Measurements from ENCODE around the gene FLOT2. TPM values are rescaled to one million over a fixed set of nuclear protein-coding genes. Genes with fewer than 3 reads are reported as not detected.

Gene FLOT2
- total and polyA plus RNA-seq, 10 of the 15 experiments (the other 5 are each of a cell fraction or from before 2014, with no cell fraction given), result 56.8 to 302 (median 149) TPM

DNA sequence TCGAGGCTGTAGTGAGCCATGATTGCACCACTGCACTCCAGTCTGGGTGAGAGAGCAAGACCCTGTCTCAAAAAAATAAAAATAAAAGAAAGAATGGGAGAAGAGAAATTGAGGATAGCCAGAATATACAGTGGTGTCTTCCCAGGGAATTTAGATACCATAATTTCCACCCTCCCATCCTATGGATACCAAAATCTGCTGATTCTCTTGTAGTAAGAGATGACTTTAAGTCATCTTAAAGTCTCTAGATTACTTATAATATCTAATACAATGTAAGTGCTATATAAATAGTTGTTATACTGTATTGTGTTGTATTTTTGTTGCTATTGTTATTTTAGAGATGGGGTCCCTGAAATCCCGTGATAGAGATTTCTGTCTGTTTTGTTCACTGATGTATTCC is 44.2 kb downstream of the FLOT2 start (continued):
- TF ChIP-seq, protein P1, sequence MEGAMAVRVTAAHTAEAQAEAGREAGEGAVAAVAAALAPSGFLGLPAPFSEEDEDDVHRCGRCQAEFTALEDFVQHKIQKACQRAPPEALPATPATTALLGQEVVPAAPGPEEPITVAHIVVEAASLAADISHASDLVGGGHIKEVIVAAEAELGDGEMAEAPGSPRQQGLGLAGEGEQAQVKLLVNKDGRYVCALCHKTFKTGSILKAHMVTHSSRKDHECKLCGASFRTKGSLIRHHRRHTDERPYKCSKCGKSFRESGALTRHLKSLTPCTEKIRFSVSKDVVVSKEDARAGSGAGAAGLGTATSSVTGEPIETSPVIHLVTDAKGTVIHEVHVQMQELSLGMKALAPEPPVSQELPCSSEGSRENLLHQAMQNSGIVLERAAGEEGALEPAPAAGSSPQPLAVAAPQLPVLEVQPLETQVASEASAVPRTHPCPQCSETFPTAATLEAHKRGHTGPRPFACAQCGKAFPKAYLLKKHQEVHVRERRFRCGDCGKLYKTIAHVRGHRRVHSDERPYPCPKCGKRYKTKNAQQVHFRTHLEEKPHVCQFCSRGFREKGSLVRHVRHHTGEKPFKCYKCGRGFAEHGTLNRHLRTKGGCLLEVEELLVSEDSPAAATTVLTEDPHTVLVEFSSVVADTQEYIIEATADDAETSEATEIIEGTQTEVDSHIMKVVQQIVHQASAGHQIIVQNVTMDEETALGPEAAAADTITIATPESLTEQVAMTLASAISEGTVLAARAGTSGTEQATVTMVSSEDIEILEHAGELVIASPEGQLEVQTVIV (IDR thresholded peaks at IDR 0.05; ENCODE audit: borderline replicate concordance, partially characterized antibody), result no peak
- TF ChIP-seq TARDBP (IDR thresholded peaks at IDR 0.05; ENCODE audit: borderline replicate concordance) (no peak), TCF7 (IDR thresholded peaks at IDR 0.05; ENCODE audit: borderline replicate concordance) (no peak), ASH2L (IDR thresholded peaks at IDR 0.05; ENCODE audit: borderline replicate concordance, low read depth) (no peak), MXI1 (IDR thresholded peaks at IDR 0.05; ENCODE audit: low read depth, low read length) (no peak), CTCF (IDR thresholded peaks at IDR 0.05 in 2 of 3, conservative IDR thresholded peaks at IDR 0.05 in 1 of 3; ENCODE audit: control insufficient read depth in 2 of 3, extremely low read depth in 1 of 3, insufficient read depth in 1 of 3, low read depth in 3 of 3, low read length in 3 of 3) (no peak), ZNF207 (IDR thresholded peaks at IDR 0.05; ENCODE audit: borderline replicate concordance) (no peak)
- TF ChIP-seq, protein P2, sequence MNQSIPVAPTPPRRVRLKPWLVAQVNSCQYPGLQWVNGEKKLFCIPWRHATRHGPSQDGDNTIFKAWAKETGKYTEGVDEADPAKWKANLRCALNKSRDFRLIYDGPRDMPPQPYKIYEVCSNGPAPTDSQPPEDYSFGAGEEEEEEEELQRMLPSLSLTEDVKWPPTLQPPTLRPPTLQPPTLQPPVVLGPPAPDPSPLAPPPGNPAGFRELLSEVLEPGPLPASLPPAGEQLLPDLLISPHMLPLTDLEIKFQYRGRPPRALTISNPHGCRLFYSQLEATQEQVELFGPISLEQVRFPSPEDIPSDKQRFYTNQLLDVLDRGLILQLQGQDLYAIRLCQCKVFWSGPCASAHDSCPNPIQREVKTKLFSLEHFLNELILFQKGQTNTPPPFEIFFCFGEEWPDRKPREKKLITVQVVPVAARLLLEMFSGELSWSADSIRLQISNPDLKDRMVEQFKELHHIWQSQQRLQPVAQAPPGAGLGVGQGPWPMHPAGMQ (IDR thresholded peaks at IDR 0.05; ENCODE audit: borderline replicate concordance), result no peak
- TF ChIP-seq, protein P3, sequence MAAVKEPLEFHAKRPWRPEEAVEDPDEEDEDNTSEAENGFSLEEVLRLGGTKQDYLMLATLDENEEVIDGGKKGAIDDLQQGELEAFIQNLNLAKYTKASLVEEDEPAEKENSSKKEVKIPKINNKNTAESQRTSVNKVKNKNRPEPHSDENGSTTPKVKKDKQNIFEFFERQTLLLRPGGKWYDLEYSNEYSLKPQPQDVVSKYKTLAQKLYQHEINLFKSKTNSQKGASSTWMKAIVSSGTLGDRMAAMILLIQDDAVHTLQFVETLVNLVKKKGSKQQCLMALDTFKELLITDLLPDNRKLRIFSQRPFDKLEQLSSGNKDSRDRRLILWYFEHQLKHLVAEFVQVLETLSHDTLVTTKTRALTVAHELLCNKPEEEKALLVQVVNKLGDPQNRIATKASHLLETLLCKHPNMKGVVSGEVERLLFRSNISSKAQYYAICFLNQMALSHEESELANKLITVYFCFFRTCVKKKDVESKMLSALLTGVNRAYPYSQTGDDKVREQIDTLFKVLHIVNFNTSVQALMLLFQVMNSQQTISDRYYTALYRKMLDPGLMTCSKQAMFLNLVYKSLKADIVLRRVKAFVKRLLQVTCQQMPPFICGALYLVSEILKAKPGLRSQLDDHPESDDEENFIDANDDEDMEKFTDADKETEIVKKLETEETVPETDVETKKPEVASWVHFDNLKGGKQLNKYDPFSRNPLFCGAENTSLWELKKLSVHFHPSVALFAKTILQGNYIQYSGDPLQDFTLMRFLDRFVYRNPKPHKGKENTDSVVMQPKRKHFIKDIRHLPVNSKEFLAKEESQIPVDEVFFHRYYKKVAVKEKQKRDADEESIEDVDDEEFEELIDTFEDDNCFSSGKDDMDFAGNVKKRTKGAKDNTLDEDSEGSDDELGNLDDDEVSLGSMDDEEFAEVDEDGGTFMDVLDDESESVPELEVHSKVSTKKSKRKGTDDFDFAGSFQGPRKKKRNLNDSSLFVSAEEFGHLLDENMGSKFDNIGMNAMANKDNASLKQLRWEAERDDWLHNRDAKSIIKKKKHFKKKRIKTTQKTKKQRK (IDR thresholded peaks at IDR 0.05; ENCODE audit: low read depth, low read length), result no peak

Measured in GM12878 (cell line).